IPS-NIHi7 (cell line): ENCODE data around the gene SORCS2.

ENCODE experiments used
- DNase-seq: peaks from one replicate; pipeline ENCODE4 v3.0.0; 2012; ENCODE audit warnings: mixed read lengths; ENCODE audit errors: extremely low spot score

SORCS2 gene

DNA sequence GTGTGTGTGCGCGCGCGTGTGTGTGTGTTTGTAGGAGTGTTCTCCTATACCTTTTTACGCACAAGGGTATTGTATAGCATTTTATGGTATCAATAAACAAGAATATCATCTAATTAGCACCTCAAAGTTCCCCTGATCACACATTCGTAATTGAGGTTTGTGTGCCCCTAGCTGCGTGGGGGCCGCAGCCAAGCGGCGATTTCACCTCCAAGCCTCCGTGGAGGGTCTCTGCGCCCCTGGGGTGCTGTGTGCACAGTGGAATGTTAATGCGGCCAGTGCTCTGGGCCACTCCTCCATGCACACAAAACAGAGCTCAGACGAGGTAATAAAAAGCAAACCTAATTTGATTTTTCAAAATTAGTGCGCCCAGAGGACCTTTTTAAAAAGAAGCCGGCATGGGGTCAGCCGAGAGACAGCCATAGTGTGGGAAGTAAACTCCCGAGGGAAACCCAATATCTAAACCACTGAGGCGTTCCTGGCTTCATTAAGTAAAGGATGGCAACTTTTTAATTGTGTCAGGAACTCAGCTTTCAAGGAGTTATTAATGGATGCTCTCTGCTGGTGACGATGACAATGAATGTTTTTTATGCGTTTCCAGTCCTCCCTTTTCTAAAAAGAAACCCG lies 110.6 kb downstream of the SORCS2 start:
- no peak for DNase-seq

DNA sequence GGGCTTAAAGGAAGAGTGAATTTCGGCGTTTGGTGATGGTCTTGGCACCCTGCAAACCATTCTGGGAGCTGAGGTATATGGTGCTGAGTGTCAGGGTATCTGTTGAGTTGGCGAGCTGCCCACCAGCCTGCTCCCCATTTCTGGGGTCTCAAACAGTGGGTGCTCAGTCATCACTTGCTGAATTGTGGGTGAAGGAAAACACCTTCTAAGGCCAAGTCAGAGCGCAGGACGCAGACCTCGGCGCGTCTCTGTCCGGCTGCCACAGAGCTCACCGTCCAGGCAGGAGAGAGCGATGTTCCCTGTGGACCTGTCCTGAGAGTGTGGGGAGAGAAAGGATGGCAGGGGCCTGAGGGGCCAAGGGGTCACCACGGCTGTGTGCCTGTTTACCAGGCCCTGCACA lies 111.2 kb downstream of the SORCS2 start:
- DNase-seq: no peak

DNA sequence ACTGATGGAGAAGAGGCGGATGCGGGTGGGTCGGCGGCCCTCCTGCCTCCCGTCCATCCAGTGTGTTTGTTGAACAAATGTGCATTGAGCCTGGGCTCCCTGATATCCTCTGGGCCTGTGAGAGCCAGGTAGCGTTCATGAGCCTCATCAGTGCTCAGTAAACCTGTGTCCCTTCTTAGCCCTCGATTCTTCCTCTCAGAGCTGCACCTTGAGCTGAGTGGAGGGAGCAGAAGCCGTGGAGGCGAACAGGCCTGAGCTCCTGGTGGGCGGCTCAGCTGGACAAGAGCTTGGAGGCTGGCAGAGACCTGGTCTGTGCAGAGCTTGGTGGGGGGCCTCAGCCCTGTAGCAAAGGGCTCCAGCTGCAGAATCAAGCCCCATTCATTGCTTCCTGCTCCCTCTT lies 112.1 kb downstream of the SORCS2 start:
- DNase-seq: no peak

- DNase-seq: no peak
Measured at GRCh38 chr4:7306021-7306965, 114.0 kb downstream of the SORCS2 start.

DNA sequence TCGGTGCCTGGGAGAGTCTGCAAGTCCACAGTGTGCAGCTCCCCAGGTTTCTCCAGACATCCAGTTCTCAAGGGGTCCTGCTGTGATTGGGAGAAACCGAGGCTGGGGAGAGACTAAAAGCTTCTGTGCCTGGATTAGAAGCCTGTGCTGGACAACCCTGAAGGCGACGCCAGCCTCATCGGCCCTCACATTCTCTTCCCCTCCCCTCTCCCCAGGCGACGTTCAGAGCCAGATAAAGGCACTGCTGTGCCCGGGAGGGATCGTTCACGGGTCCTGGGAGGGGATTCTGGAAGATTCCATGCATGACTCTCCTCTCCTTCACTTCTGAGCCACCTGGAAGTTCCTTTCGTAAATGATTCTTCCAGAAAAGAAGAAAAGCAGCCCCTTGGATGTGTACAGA lies 114.6 kb downstream of the SORCS2 start:
- no peak for DNase-seq

GRCh38 chr4:7307394-7308099 lies 115.2 kb downstream of the SORCS2 start:
- no peak for DNase-seq

- DNase-seq: no peak
Measured at GRCh38 chr4:7309181-7309580, 116.8 kb downstream of the SORCS2 start.

- DNase-seq: no peak
Measured at GRCh38 chr4:7309636-7310390, 117.5 kb downstream of the SORCS2 start.

DNA sequence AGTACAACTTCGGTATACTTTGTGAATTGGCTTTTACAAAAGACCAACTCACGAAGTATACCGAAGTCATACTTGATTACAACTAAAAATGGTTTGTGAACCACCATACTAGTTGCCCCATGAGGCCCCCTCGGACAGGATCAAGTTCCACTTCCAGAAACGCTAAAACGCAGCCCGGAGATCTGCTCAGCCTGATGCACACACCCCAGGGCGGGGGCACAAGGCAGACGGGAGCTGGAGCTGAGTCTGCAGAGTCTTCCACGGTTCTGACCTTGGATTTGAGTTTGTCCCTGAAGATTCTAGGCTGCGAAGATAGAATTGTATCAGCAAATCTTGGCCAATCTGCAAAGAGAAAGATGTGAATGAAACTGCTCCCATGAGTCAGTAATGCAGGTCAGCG lies 118.1 kb downstream of the SORCS2 start:
- no peak for DNase-seq

GRCh38 chr4:7311205-7311604 lies 118.9 kb downstream of the SORCS2 start:
- DNase-seq: no peak

- no peak for DNase-seq
Measured at GRCh38 chr4:7312691-7313090, 120.4 kb downstream of the SORCS2 start.

GRCh38 chr4:7313347-7313811 lies 121.0 kb downstream of the SORCS2 start:
- DNase-seq: no peak

GRCh38 chr4:7313991-7314390 lies 121.7 kb downstream of the SORCS2 start:
- DNase-seq: no peak

DNA sequence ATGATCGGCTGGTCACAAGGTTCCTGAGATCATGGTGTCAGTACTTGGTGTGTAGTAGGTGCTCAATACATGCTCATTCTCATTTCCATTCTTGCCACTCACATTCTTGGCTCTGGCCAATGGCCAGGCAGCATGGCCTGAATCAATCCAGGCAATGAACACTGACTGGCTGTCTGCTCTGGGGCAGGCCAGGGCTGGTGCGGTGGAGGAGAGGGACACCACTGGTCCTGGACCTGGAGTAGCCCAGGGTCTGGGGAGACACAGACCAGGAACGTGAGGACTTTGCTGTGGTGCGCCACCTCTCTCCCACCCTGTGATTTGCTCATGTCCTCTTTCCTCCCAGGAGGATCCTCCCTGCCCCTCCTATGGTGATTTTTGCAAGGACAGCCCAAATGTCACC lies 122.9 kb downstream of the SORCS2 start:
- no peak for DNase-seq

DNA sequence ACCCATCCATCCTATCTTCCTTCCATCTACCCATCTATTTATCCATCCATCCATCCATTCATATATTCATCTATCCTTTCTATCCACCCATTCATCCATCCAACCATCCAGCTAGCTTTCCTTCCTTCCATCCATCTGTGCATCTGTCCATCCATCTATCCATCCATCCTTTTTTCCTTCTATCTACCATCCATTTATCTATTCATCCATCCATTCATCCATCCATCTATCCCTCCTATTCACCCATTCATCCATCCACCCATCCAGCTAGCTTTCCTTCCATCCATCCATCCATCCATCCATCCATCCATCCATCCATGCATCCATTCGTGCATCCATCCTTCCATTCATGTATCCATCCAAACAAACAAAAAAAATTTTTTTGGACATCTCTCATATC lies 123.6 kb downstream of the SORCS2 start:
- no peak for DNase-seq

DNA sequence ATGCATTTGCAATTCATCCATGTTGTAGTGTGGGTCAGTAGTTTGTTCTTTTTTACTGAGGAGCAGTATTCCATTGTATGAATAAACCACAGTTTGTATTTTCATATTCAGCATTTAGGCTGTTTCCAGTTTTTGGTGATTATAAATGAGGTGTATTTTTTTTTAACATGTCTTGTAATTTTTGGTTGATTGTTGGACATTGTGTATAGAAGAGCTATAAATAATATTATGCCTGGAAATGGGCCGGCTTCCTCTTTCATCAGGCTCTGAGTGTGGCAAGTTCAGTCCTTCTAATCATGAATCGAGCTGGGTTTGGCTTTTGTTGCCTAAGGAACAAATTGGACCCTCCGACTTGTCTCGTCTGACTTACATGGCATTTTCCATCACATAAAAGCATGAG lies 126.7 kb downstream of the SORCS2 start:
- DNase-seq: no peak

- DNase-seq: no peak
Measured at GRCh38 chr4:7320206-7320797, 128.0 kb downstream of the SORCS2 start.

DNA sequence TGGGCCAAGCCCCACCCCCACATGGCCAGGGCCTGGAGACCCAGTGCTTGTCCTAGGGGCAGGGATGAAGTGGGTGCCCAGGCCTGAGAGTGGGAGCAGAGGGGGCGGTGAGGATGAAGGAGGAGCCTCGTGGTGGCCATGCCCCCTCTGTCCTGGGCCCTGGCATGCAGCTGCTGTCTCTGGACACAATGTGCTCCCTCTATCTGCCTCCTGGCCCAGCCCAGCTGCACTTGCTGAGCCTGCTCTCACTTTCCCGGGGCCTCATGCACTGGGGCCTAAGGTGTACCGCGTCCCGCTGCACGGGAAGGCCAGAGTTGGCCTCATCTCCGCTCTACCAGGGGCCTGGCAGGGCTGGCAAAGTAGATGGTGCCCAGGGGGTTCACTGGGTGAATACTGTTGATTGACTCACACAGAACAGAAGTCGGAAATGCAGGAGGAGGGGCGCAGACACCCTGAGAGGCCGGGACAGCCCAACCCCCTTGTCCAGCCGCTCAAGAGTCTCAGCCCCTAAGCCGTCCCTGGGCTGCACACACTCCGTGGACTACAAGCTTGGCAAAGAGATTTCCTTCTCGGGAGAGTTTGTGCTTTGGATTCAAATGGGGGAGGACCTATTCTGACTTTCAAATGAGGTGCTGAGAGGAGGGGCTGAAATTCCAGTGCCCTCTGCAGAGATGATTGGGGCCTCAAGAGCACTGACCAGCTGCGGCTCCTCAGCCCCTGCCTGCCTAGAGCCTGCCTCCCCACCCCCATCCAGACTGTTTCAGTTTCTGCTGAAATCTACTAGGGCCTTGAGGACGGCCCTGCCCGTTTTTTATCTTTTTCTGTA lies 130.0 kb downstream of the SORCS2 start:
- DNase-seq: peak; percentile 51

- DNase-seq: no peak
Measured at GRCh38 chr4:7323461-7323871, 131.1 kb downstream of the SORCS2 start.

GRCh38 chr4:7323872-7324650 lies 131.7 kb downstream of the SORCS2 start:
- peak; percentile 58 for DNase-seq
